Measurements from ENCODE around the gene TMEM131.

- TF ChIP-seq, protein P1, sequence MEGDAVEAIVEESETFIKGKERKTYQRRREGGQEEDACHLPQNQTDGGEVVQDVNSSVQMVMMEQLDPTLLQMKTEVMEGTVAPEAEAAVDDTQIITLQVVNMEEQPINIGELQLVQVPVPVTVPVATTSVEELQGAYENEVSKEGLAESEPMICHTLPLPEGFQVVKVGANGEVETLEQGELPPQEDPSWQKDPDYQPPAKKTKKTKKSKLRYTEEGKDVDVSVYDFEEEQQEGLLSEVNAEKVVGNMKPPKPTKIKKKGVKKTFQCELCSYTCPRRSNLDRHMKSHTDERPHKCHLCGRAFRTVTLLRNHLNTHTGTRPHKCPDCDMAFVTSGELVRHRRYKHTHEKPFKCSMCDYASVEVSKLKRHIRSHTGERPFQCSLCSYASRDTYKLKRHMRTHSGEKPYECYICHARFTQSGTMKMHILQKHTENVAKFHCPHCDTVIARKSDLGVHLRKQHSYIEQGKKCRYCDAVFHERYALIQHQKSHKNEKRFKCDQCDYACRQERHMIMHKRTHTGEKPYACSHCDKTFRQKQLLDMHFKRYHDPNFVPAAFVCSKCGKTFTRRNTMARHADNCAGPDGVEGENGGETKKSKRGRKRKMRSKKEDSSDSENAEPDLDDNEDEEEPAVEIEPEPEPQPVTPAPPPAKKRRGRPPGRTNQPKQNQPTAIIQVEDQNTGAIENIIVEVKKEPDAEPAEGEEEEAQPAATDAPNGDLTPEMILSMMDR (IDR thresholded peaks at IDR 0.05; ENCODE audit: insufficient read depth, low read depth, low read length) = no peak
- TF ChIP-seq EZH2 (IDR thresholded peaks at IDR 0.05; ENCODE audit: insufficient read depth, low read length) = no peak
These were observed 64.5 kb downstream of the TMEM131 start for GRCh38 chr2:97931118-97931857.

Data from astrocyte (in vitro differentiated cells and primary cell).